Sigmoid colon (tissue), 7 donors: ENCODE results near the gene CCL11. TPM values are rescaled to one million over a fixed set of nuclear protein-coding genes. Genes with fewer than 3 reads are reported as not detected.

ENCODE experiments used
- DNase-seq: peaks from one replicate; pipeline ENCODE4 v3.0.0-alpha.2; 2019
- H3K27ac ChIP-seq, 4 donors: fragments of 200-600 bp; sonication (generic); one replicate each; pipeline ENCODE4 v1.5.1; 2016 to 2019; ENCODE audit warnings: mild to moderate bottlenecking in 1 of 4
- H3K27me3 ChIP-seq, 3 donors: fragments of 200-600 bp; sonication (generic); one replicate each; pipeline ENCODE4 v1.5.1; 2019; ENCODE audit warnings: mild to moderate bottlenecking in 1 of 3
- H3K36me3 ChIP-seq, 4 donors: fragments of 200-600 bp; sonication (generic); one replicate each; pipeline ENCODE4 v1.5.1; 2016 to 2019
- H3K4me1 ChIP-seq, 4 donors: fragments of 200-600 bp; sonication (generic); one replicate each; pipeline ENCODE4 v1.5.1; 2017 to 2019
- H3K4me3 ChIP-seq, 4 donors: fragments of 200-600 bp; sonication (generic); one replicate each; pipeline ENCODE4 v1.5.1; 2017 to 2019; ENCODE audit warnings: mild to moderate bottlenecking in 2 of 4, moderate library complexity in 1 of 4
- H3K9me3 ChIP-seq, 4 donors: fragments of 200-600 bp in 3 of 4; sonication (generic) in 3 of 4; one replicate each; pipeline versions ENCODE4 v1.5.1 to v1.6.1; 2013 to 2019
- CTCF ChIP-seq, 4 experiments: fragments of 450-650 bp in 3 of 4; fragments of 200-600 bp in 1 of 4; IDR thresholded peaks; one replicate each; pipeline ENCODE4 v1.5.1; 2016 to 2019; ENCODE audit warnings: antibody characterized with exemption in 4 of 4, mild to moderate bottlenecking in 3 of 4, moderate library complexity in 2 of 4
- EP300 ChIP-seq, 4 donors: sonication (generic); formaldehyde crosslinking; IDR thresholded peaks; one replicate each; pipeline ENCODE4 v1.6.1; 2017; ENCODE audit warnings: antibody characterized with exemption in 4 of 4
- POLR2A ChIP-seq, 2 donors: fragments of 450-650 bp; IDR thresholded peaks; one replicate each; pipeline ENCODE4 v1.6.1; 2016; ENCODE audit warnings: antibody characterized with exemption in 2 of 2, mild to moderate bottlenecking in 2 of 2, moderate library complexity in 2 of 2
- POLR2AphosphoS5 ChIP-seq, 4 donors: sonication (generic); formaldehyde crosslinking; IDR thresholded peaks; one replicate each; pipeline ENCODE4 v1.6.1; 2017; ENCODE audit warnings: antibody characterized with exemption in 4 of 4
- WGBS, 2 donors: extraction: QIAGEN DNeasy Blood & Tissue Kit; methylation state at CpG; one replicate each; pipeline ENCODE4 v1.1.7; 2013; 5-methylcytosine and 5-hydroxymethylcytosine counted together
- intact Hi-C: fragments of 100-400 bp; cut with DNase I; formaldehyde crosslinking; loops from one replicate; pipeline ENCODE4 v1.15.1; 2023
- polyA plus RNA-seq, 3 donors: library from polyadenylated mRNA; stranded (reverse); fragments of 200-250 nt; gene quantifications; one replicate each; pipeline ENCODE4 v1.2.3, GENCODE V29; 2013
- total RNA-seq, 4 donors: library from RNA; depleted of rRNA; stranded (reverse); fragments of >200 nt; gene quantifications; one replicate each; pipeline ENCODE4 v1.1.0, GENCODE V29; 2016
- donor health status: healthy with polysubstance abuse.
- donor health status: Bipolar disorder and iron deficiency.
- donor health status: healthy.

CCL11 gene
- total and polyA plus RNA-seq, 7 donors: 3.0 to 62.6 (median 24.6) TPM

GRCh38 chr17:34275881-34276280, 9.7 kb upstream of the CCL11 start:
- TF ChIP-seq EP300 (IDR thresholded peaks at IDR 0.05) (no peak), POLR2A (IDR thresholded peaks at IDR 0.05) (no peak), POLR2AphosphoS5 (IDR thresholded peaks at IDR 0.05) (no peak), CTCF (IDR thresholded peaks at IDR 0.05) (no peak)

GRCh38 chr17:34276826-34277225, 8.7 kb upstream of the CCL11 start:
- Histone ChIP-seq H3K4me1 (no peaks in the 10 kb centered on the region), H3K27me3 (no peaks in the 10 kb centered on the region), H3K9me3 (no peaks in the 10 kb centered on the region), H3K36me3 (no peaks in the 10 kb centered on the region), H3K27ac (no peak overlapping the region), H3K4me3 (no peak overlapping the region)
- TF ChIP-seq EP300 (IDR thresholded peaks at IDR 0.05) (no peak), CTCF (IDR thresholded peaks at IDR 0.05) (no peak), POLR2AphosphoS5 (IDR thresholded peaks at IDR 0.05) (no peak), POLR2A (IDR thresholded peaks at IDR 0.05) (no peak)
- no peak for DNase-seq
- WGBS, 2 donors: 51 to 64% methylated on average over 4 of the region's 4 CpGs
- intact Hi-C loops: no loop called here

More at GRCh38 chr17:34275881-34276280, 9.7 kb upstream of the CCL11 start:
- WGBS, 2 donors: 0 to 37% methylated on average over 1 of the region's 1 CpG
- intact Hi-C loops: no loop called here
- H3K27me3 ChIP-seq: no peaks in the 10 kb centered on the region
- H3K4me1 ChIP-seq: no peaks in the 10 kb centered on the region
- no peaks in the 10 kb centered on the region for H3K9me3 ChIP-seq
- DNase-seq: no peak
- no peak overlapping the region for H3K27ac ChIP-seq
- no peaks in the 10 kb centered on the region for H3K36me3 ChIP-seq
- no peak overlapping the region for H3K4me3 ChIP-seq

GRCh38 chr17:34283571-34283970, 2.0 kb upstream of the CCL11 start:
- H3K9me3 ChIP-seq: no peaks in the 10 kb centered on the region
- intact Hi-C loops: loop anchor here (10.0 kb wide), 1 partner anchor 71 kb away; the partner anchor contains the start of gene CCL13
- H3K4me3 ChIP-seq: no peak overlapping the region
- no peaks in the 10 kb centered on the region for H3K27me3 ChIP-seq
- no peaks in the 10 kb centered on the region for H3K4me1 ChIP-seq
- TF ChIP-seq CTCF (IDR thresholded peaks at IDR 0.05): no peak
- no peak for TF ChIP-seq POLR2AphosphoS5 (IDR thresholded peaks at IDR 0.05)
- no peak for TF ChIP-seq EP300 (IDR thresholded peaks at IDR 0.05)
- TF ChIP-seq POLR2A (IDR thresholded peaks at IDR 0.05): no peak
- H3K36me3 ChIP-seq: no peaks in the 10 kb centered on the region
- H3K27ac ChIP-seq: no peak overlapping the region
- no peak for DNase-seq
- 82% methylated on average over 6 of the region's 6 CpGs for WGBS, 2 donors

- WGBS, 2 donors: 20 to 60% methylated on average over 2 of the region's 2 CpGs
- DNase-seq: no peak
- no peaks in the 10 kb centered on the region for H3K9me3 ChIP-seq
- H3K36me3 ChIP-seq: no peaks in the 10 kb centered on the region
- intact Hi-C loops: loop anchor here (10.0 kb wide), 1 partner anchor 67 kb away; the partner anchor contains the start of gene CCL13
- TF ChIP-seq POLR2A (IDR thresholded peaks at IDR 0.05) (no peak), EP300 (IDR thresholded peaks at IDR 0.05) (no peak), CTCF (IDR thresholded peaks at IDR 0.05) (no peak), POLR2AphosphoS5 (IDR thresholded peaks at IDR 0.05) (no peak)
- no peak overlapping the region for H3K27ac ChIP-seq
- no peaks in the 10 kb centered on the region for H3K27me3 ChIP-seq
- H3K4me3 ChIP-seq: no peak overlapping the region
- no peaks in the 10 kb centered on the region for H3K4me1 ChIP-seq
Measured at GRCh38 chr17:34287875-34288274, 2.3 kb downstream of the CCL11 start.

GRCh38 chr17:34290586-34290985, 5.0 kb downstream of the CCL11 start:
- Histone ChIP-seq H3K27me3 (no peaks in the 10 kb centered on the region), H3K9me3 (no peaks in the 10 kb centered on the region), H3K4me3 (no peak overlapping the region), H3K4me1 (no peaks in the 10 kb centered on the region), H3K36me3 (no peaks in the 10 kb centered on the region), H3K27ac (no peak overlapping the region)
- 65 to 66% methylated on average over 4 of the region's 4 CpGs for WGBS, 2 donors
- intact Hi-C loops: no loop called here
- no peak for DNase-seq
- TF ChIP-seq POLR2AphosphoS5 (IDR thresholded peaks at IDR 0.05) (no peak), CTCF (IDR thresholded peaks at IDR 0.05) (no peak), POLR2A (IDR thresholded peaks at IDR 0.05) (no peak), EP300 (IDR thresholded peaks at IDR 0.05) (no peak)
